Gastroesophageal sphincter (tissue), 4 donors: ENCODE data around the gene VRK3. TPM values are rescaled to one million over a fixed set of nuclear protein-coding genes. Genes with fewer than 3 reads are reported as not detected.

ENCODE experiments used
- ATAC-seq: fragments of 150-250 bp; one replicate; pipeline ENCODE4 v1.9.1; 2016; ENCODE audit warnings: mild to moderate bottlenecking, moderate library complexity
- H3K27ac ChIP-seq, 4 donors: fragments of 200-600 bp; sonication (generic) in 3 of 4; 1 replicate in 3 of 4; 2 replicates in 1 of 4; pipeline ENCODE4 v1.5.1; 2016 to 2019
- H3K27me3 ChIP-seq: fragments of 200-600 bp; sonication (generic); one replicate; pipeline ENCODE4 v1.5.1; 2019
- H3K36me3 ChIP-seq, 2 donors: fragments of 200-600 bp; sonication (generic); one replicate each; pipeline ENCODE4 v1.5.1; 2019; ENCODE audit warnings: control low read depth in 1 of 2
- H3K4me1 ChIP-seq, 3 donors: fragments of 200-600 bp; sonication (generic); 1 replicate in 2 of 3; 2 replicates in 1 of 3; pipeline ENCODE4 v1.5.1; 2016 to 2019; ENCODE audit warnings: control low read depth in 2 of 3
- H3K4me3 ChIP-seq, 2 donors: fragments of 200-600 bp; sonication (generic); one replicate each; pipeline ENCODE4 v1.5.1; 2019; ENCODE audit warnings: mild to moderate bottlenecking in 1 of 2, moderate library complexity in 1 of 2
- H3K9me3 ChIP-seq, 3 donors: fragments of 200-600 bp; sonication (generic); one replicate each; pipeline ENCODE4 v1.5.1; 2017 to 2019; ENCODE audit warnings: control low read depth in 2 of 3
- EP300 ChIP-seq: sonication (generic); formaldehyde crosslinking; IDR thresholded peaks from one replicate; pipeline ENCODE4 v1.6.1; 2017; ENCODE audit warnings: antibody characterized with exemption, mild to moderate bottlenecking
- POLR2A ChIP-seq, 2 donors: fragments of 450-650 bp; IDR thresholded peaks; one replicate each; pipeline ENCODE4 v1.6.1; 2017; ENCODE audit warnings: antibody characterized with exemption in 2 of 2, mild to moderate bottlenecking in 2 of 2, moderate library complexity in 1 of 2
- POLR2AphosphoS5 ChIP-seq: sonication (generic); formaldehyde crosslinking; IDR thresholded peaks from one replicate; pipeline ENCODE4 v1.6.1; 2017; ENCODE audit warnings: antibody characterized with exemption
- WGBS, 2 donors: methylation state at CpG; one replicate each; pipeline ENCODE4 v1.1.5; 2018; ENCODE audit warnings: low coverage in 1 of 2; 5-methylcytosine and 5-hydroxymethylcytosine counted together
- total RNA-seq, 4 donors: library from RNA; depleted of rRNA; stranded (reverse); fragments of >200 nt; gene quantifications; one replicate each; pipeline ENCODE4 v1.1.0, GENCODE V29; 2016
- TF ChIP-seq, protein P1 (sequence below), 4 experiments: fragments of 200-600 bp in 2 of 4; fragments of 450-650 bp in 2 of 4; sonication (generic) in 1 of 4; IDR thresholded peaks; one replicate each; pipeline ENCODE4 v1.5.1; 2017 to 2019; ENCODE audit warnings: antibody characterized with exemption in 4 of 4, mild to moderate bottlenecking in 2 of 4, moderate library complexity in 2 of 4

Gene VRK3
- total RNA-seq, 4 donors from 2014 or later, result 17.5 to 34.3 (median 26.0) TPM

DNA sequence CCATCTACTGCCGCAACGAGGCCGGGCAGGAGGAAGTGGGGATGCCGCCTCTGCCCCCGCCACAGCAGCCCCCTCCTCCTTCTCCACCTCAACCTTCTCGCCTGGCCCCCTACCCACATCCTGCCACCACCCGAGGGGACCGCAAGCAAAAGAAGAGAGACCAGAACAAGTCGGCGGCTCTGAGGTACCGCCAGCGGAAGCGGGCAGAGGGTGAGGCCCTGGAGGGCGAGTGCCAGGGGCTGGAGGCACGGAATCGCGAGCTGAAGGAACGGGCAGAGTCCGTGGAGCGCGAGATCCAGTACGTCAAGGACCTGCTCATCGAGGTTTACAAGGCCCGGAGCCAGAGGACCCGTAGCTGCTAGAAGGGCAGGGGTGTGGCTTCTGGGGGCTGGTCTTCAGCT lies 92.4 kb downstream of the VRK3 start:
- TF ChIP-seq EP300 (no peak), POLR2AphosphoS5 (no peak), POLR2A (IDR thresholded peaks at IDR 0.05) (no peak)
- TF ChIP-seq, protein P1, sequence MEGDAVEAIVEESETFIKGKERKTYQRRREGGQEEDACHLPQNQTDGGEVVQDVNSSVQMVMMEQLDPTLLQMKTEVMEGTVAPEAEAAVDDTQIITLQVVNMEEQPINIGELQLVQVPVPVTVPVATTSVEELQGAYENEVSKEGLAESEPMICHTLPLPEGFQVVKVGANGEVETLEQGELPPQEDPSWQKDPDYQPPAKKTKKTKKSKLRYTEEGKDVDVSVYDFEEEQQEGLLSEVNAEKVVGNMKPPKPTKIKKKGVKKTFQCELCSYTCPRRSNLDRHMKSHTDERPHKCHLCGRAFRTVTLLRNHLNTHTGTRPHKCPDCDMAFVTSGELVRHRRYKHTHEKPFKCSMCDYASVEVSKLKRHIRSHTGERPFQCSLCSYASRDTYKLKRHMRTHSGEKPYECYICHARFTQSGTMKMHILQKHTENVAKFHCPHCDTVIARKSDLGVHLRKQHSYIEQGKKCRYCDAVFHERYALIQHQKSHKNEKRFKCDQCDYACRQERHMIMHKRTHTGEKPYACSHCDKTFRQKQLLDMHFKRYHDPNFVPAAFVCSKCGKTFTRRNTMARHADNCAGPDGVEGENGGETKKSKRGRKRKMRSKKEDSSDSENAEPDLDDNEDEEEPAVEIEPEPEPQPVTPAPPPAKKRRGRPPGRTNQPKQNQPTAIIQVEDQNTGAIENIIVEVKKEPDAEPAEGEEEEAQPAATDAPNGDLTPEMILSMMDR (IDR thresholded peaks at IDR 0.05), result no peak
- H3K36me3 ChIP-seq, result peaks cover 0 to 19% of the 10 kb centered on the region in 2 donors
- no peak overlapping the region for H3K4me3 ChIP-seq
- no peak overlapping the region for H3K27ac ChIP-seq
- peaks cover 0 to 31% (median 10%) of the 10 kb centered on the region in 3 donors for H3K4me1 ChIP-seq
- H3K27me3 ChIP-seq, result no peaks in the 10 kb centered on the region
- no peaks in the 10 kb centered on the region for H3K9me3 ChIP-seq
- ATAC-seq, result no peak
- 100% methylated on average over 1 of the region's 25 CpGs; no CpG with 5 or more reads in 1 of the 2 donors for WGBS, 2 donors

DNA sequence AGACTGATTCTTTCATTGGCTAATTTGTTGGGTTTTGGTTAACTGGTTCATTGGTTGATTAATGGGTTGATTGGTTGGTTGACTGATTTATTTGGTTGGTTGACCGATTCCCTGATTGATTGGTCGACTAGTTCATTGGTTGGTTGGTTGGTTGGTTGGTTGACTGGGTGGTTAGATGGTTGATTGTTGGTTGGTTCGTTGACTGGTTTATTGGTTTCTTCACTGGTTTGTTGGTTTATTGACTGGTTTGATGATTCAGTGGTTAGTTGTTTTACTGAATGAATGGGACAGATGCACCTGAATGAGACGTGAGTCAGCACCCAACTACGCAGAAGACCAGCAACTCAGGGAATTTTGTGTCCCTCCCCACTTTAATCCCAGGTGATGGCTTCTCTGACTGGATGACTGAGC lies 93.1 kb downstream of the VRK3 start:
- H3K27ac ChIP-seq, result no peak overlapping the region
- peaks cover 0 to 26% of the 10 kb centered on the region in 2 donors for H3K36me3 ChIP-seq
- no peaks in the 10 kb centered on the region for H3K27me3 ChIP-seq
- H3K4me1 ChIP-seq, result peaks cover 0 to 33% (median 14%) of the 10 kb centered on the region in 3 donors
- no peaks in the 10 kb centered on the region for H3K9me3 ChIP-seq
- 97 to 100% methylated on average over 3 to 5 of the region's 5 CpGs for WGBS, 2 donors
- H3K4me3 ChIP-seq, result no peak overlapping the region
- TF ChIP-seq, protein P1 (IDR thresholded peaks at IDR 0.05), result no peak
- ATAC-seq, result no peak

DNA sequence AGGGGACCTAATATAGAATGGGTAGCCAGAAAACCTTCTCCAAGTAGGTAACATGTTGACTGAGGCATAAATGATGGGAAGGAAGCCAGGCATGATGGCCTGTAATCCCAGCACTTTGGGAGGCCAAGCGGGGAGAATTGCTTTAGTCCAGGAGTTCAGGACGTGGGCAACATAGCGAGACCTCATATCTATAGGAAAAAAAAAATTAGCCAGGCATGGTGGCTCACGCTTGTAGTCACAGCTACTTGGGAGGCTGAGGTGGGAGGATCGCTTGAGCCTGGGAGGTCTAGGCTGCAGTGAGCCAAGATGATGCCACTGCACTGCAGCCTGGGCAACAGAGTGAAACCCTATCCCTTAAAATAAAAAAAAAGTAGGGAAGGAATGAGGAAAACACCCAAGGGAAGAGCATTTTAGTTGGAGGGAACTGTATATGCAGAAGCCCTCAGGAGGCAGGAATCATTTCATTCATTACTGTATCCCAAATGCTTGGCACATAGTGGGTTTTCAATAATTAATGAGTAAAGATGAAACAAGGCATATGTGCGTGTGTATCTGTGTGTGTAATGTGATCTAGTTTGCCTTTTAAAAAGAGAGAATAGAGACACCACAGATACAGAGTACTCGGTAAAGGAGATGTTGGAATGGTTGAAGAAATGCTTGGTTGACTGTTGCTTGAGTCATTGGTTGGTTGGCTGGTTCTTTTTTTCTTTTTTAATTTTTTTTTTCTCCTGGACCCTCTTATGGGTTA lies 93.7 kb downstream of the VRK3 start:
- H3K4me1 ChIP-seq, result peaks cover 0 to 39% (median 14%) of the 10 kb centered on the region in 3 donors
- H3K27me3 ChIP-seq, result no peaks in the 10 kb centered on the region
- no peak for ATAC-seq
- peaks cover 0 to 32% of the 10 kb centered on the region in 2 donors for H3K36me3 ChIP-seq
- peak overlapping the region in 1 of 4 donors; percentile 94 for H3K27ac ChIP-seq
- no peaks in the 10 kb centered on the region for H3K9me3 ChIP-seq
- WGBS, 2 donors, result 94% methylated on average over 3 to 7 of the region's 7 CpGs
- no peak overlapping the region for H3K4me3 ChIP-seq
- no peak for TF ChIP-seq POLR2AphosphoS5
- TF ChIP-seq EP300, result no peak
- TF ChIP-seq, protein P1 (IDR thresholded peaks at IDR 0.05), result no peak
- no peak for TF ChIP-seq POLR2A (IDR thresholded peaks at IDR 0.05)

DNA sequence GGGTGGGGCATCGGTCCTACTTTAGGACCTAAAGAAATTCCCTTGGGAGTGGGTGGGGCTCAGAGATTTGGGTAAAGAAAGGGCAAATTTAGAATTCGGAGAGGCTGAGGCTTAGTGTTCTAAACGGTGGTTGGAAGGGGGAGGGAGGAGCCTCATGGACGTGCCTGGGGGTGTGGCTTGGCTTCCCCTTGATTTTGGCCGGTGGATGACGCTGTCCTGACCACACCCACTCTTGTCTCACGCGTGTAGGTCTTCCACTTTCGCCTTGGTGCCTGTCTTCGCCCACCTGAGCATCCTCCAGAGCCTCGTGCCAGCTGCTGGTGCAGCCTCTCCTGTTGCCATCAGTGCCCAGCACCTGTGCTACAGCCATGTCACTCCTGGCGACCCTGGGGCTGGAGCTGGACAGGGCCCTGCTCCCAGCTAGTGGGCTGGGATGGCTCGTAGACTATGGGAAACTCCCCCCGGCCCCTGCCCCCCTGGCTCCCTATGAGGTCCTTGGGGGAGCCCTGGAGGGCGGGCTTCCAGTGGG lies 94.6 kb downstream of the VRK3 start:
- H3K4me3 ChIP-seq, result peak overlapping the region in 1 of 2 donors; percentile 96
- WGBS, 2 donors, result 13 to 60% methylated on average over 1 to 8 of the region's 15 CpGs

More for the DNA sequence above, 94.6 kb downstream of the VRK3 start:
- Histone ChIP-seq H3K27me3 (no peaks in the 10 kb centered on the region), H3K9me3 (no peaks in the 10 kb centered on the region), H3K4me1 (peaks cover 0 to 45% (median 14%) of the 10 kb centered on the region in 3 donors), H3K36me3 (peaks cover 0 to 41% of the 10 kb centered on the region in 2 donors), H3K27ac (peak overlapping the region in 3 of 4 donors; percentile 93 to 96 (median 94))
- TF ChIP-seq EP300 (no peak), POLR2A (IDR thresholded peaks at IDR 0.05) (no peak)
- TF ChIP-seq, protein P1 (IDR thresholded peaks at IDR 0.05), result no peak
- no peak for ATAC-seq
